ENCODE data around the gene SLC25A24. TPM values are rescaled to one million over a fixed set of nuclear protein-coding genes. Genes with fewer than 3 reads are reported as not detected.

The SLC25A24 gene
- total RNA-seq, 1 donor from 2014 or later, result 41.1 TPM

DNA sequence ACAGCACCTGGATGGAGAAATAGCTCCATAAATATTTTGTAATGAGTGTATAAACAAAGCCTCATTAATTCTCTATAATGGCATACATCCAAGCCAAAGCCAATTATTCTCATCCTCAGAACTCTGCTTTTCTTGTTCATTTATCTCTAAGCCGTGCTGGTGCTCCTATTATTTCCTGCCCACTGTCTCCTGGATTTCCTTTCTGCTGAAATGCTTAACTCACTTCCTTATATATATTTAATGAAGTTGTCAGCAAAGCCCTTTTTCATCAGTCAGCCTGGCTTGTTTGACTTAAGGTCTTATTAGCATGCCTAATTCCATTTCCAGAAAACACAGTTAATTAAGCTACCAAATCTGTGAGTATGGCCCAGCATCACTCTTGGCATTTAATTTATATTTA is 93.4 kb downstream of the SLC25A24 start:
- no peak for DNase-seq (ENCODE audit: low spot score)

DNA sequence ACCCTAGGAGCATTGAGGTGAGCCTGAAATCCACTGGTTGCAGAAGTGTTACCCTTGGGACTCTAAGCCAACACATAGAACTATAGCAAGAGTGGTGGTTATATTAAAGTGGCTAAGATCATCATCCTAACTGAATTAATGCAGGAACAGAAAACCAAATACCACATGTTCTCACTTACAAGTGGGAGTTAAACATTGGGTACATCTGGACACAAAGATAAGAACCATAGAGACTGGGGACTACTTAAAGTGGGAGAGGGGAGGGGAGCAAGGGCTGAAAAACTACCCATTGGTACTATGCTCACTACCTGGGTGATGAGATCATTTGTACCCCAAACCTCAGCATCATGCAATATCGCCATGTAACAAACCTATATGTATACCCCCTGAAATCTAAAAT is 100.0 kb downstream of the SLC25A24 start:
- DNase-seq (ENCODE audit: low spot score), result no peak

DNA sequence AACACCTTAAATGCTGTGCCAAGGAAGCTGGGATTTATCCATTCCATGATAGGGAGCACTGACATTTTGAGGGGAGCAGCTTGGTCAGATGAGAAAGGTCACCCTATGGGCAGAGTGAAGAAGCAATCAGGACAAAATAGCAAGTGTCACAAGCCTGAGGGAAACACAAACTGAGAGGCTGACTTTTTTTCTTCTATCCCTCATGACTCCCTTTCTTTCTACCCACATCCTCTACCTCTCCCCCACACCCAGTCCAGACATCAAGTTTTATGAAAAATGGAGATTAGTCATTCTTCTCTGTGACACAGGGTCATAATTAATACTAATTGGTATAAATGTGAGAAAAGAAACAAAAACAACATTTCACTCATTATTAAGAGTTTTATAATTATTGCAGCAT is 103.1 kb downstream of the SLC25A24 start:
- DNase-seq (ENCODE audit: low spot score), result no peak

DNA sequence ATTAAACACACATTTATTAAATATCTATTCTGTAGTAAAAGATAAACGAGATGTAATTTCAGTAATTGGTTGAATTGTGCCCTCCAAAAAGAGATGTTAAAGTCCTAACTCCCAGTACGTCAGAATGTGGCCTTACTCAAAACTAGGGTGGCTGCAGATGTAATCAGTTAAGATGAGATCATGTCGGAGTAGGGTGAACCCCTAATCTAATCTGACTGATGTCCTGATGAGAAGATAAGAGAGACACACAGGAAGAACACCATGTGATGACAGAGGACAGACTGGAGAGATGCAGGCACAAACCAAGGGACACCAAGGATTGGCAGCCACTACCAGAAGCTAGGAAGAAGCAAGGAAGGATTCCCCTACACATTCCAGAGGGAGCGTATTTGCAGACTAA is 104.1 kb downstream of the SLC25A24 start:
- DNase-seq (ENCODE audit: low spot score), result no peak

DNA sequence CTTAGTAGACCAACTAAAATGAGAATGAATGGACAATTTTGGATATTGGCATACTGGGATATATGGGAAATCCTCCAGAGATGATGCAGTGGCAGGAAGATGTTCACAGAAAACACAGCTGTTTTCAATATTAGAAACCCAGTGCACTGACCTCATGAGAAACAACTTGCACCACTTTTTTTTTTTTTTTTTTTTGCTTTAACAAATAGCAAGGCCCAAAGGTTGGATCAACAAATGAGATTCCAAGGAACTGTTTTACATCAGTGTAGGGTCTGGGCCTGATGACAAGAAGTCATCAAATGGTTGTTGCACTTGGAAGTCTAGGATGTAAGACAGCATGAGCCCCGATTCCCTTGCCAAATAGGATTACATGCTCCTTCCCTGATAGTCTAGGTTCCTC is 110.7 kb downstream of the SLC25A24 start:
- DNase-seq (ENCODE audit: low spot score), result no peak

DNA sequence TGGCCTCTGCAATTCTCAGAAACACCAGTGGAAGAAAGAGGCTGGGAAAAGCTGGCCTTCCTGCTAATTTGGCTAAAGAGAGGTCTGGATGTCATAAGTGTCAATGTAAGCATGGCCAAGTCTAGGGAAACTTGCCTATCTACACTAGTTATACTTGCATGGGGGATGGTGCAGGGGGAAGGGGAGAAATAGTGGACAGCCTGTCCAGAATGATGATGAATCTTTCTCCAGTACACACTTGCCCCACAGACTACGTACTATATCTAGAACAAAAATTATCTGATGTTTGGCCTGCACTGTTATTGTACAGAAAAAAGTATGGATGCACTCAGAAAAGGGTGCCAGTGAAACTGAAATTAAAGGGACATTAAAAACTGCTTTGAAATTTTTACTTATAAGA is 114.5 kb downstream of the SLC25A24 start:
- DNase-seq (ENCODE audit: low spot score), result no peak

DNA sequence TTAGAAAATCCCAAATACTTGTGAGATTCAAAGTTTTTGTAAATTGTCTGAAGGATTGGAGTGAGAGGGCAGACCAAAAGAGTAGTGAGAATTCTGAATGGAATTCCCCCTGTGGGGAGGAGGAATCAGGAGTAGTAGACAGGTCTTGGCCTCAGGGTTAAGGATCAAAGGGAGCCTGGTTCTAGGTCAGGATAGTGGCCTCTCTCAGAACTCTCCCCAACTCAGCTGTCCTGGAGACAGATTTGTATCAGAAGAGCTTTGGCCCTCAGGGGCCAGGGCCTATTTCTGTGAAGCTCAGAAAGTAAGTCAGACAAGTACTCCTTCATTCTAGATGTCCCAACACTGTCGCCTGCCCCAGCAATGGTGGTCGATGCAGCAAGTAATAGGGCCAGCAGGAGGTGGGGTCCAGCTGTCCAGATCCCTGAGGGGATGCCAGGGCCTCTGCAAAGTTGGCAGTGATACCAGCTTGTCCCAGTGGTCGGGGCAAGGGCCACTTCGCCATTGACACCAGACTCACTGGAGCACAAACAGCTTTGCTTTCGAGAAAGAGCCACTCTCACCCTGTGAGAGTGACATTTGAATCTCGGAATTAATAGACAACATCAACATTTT is 115.2 kb downstream of the SLC25A24 start:
- no peak for DNase-seq (ENCODE audit: low spot score)

Other genes with a start within 250 kb of the SLC25A24 start
- 57.5 TPM for gene VAV3, start 235.2 kb downstream of the SLC25A24 start, total RNA-seq
- gene NBPF4, start 43.7 kb upstream of the SLC25A24 start, total RNA-seq, result 0.34 TPM
- not detected for gene NBPF6, start 250.0 kb upstream of the SLC25A24 start, total RNA-seq

All from ureter (tissue), 1 donor.